HG03095 (cell line): ENCODE results near the gene LCN9.
"Not testable (repeated sequence)": the region's sequence is repeated elsewhere in the genome, so short reads cannot be mapped to it uniquely, and the experiment has no call there.

Experiments used
- ATAC-seq: cut with Tn5 transposase; IDR thresholded peaks from one replicate; pipeline ENCODE4 v1.9.1; 2021; ENCODE audit warnings: moderate library complexity; ENCODE audit not compliant: unreplicated experiment

Gene LCN9

DNA sequence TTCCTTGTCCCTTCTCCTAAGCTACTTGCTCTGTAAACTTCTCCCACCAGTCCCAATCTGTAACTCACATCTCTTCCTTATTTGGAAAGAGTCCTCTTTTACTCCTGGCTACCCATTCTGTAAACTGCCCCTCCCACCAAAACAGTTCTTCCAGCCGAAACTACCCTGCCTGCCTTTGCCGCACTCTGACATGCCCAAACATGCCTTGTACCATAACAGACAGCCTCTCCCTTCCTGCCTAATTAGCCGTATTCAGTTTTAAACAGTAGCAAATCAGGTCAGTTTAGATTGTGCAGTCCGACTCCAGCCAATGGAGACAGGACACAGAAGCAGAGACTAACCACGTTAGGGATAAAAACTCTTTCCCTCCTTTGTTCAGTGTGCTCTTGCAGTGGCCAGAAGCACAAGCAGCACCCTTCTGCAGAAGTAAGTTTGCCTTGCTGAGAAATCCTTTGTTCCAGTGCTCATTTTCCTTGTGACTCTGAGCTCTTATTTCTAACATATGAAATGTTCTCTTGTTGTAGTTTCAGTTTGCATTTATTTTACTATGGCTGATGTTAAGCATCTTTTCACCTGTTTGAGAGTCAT is 18.4 kb upstream of the LCN9 start:
- no peak for ATAC-seq

DNA sequence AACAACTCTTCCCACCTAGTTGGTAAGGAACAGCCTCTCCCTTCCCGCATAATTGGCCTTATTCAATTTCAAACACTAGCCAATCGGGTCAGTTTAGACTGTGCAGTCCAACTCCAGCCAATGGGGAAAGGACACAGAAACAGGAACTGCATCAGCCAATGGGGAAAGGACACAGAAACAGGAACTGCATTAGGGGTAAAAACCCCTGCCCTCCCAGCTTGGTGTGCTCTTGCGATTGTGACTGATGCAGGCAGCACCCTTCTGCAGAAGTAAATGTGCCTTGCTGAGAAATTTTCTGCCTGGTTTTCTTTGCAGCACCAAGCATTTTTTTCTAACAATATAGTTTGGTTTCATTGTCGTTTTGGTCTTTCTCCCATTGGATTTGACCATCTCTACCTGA is 15.2 kb upstream of the LCN9 start:
- no peak for ATAC-seq

DNA sequence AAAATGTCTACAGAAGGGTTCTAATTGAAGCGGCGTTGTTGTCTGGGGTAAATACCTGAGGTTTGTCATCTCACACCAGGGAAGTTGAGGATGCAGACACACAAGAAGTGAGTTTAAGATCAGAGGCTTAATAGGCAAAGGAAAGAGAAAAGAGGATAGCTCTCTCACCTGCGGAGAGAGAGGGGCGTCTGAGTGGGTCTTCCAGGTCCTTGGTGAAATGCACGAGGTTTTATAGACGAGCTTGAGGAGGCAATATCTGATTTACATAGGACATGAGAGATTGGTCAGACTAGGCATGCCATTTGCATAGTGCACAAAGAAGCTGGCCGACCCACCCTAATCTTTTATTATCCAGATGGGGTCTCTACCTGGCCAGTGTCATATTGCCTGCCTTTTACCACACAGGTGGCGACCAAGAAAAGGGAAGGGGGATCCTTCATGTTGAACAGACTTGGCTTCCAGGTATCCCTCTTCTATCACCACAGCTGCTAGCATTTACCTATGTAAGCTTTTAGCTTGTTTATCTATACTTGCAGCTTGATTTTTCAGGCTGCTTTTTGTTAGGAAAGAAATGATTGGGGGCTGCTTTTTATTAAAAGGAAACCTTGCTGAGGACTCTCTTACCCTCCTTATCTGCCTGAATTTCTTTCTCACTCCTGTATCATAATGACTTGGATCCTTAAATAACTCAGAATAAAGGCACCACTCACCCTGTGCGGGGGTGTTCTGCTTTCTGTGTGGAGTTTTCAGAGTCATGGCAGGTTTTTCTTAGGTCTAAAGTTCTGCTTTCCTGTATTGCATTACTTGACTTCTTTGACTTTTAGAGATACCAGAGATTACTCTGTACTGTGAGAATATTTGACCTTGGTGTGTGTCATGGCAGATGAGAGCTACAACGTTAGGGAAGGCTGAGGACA is 14.4 kb upstream of the LCN9 start:
- ATAC-seq, result no peak

DNA sequence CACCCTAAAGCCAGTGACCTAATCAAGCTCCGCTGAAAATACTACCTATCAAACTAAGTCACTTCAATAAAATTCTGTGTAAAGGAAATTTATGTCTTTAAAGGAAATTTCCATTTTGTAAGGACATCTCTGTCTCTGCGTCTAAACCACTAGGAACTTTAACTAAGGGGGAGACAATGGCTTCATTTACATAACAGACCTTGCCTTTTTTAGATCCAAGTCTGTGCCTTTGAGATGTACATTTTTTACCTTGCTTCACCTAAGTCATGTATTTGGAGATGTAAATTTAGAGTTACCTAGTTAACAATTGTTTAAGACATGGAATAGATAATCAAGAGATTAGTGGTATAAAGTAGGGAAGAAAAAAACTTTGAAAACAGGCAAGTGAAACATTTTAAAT is 13.6 kb upstream of the LCN9 start:
- ATAC-seq, result no peak

DNA sequence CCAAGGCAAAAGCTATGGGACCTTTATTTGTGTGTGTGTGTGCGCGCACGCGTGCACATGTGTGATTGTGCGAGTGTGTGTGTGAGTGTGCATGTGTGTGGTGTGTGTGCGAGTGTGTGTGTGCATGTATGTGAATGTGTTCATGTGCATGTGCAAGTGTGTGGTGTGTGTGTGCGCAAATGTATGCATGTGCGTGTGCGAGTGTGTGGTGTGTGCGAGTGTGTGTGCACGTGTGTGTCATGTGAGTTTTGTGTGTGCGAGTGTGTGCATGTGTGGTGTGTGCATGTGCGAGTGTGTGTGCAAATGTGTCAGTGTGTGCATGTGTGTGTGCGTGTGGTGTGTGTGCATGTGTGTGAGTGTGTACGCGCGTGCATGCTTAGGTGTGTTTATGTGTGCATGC is 12.7 kb upstream of the LCN9 start:
- no peak for ATAC-seq

DNA sequence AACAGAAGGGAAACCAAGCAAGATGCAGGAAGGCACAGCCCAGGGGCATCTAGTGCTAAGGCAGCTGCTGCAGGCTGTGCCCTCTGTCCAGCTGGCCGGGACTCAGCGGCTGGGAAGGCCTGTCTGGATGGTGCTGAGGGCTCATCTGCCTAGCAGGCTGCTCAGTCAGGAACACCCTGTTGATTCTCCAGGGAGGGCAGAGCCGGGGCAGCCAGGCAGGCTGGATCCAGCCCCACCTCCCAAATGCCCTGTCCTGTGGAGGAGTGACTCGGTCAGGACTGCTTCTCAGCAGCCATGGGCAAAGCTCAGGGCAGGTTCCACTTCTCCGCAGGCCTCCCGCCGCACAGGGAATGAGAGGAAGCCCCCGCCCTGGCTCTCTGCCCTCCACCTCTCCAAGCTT is 7.8 kb upstream of the LCN9 start:
- ATAC-seq, result no peak

DNA sequence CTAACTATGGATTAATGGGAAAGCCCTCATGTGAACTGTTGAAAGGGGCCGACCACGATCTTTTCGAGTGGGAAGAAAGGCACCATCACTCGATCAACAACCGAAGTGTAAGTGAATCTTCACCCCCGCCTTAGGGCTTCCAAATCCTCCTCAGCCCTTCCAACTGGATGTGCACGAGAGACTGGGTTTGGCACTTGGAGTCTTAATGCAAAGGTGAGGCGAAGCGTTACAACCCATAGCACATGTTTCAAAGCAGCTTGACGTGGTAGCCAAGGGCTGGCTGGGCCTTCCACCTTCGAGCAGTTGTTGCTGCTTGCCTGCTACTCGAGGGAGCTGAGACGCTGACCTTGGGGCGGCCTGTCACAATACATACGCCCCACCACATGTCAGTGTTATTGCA is 5.7 kb upstream of the LCN9 start:
- no peak for ATAC-seq

DNA sequence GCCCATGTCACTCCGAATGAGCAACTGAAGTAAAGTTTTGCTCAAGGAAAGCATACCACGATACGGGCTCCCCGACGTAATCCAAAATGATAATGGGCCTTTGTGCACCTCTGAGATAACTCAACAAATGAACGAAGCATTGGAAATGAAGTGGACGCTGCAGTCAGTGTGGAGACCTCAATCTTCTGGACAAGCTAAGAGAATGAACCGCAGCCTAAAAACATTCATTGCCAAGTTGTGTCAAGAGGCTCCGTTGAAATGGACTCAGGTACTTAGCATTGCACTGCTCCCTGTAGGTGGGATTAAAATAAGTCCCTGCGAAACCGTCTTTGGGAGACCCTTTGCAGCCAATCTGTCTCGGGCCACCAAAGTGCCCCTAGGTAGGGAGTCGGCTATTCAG is 3.9 kb upstream of the LCN9 start:
- no peak for ATAC-seq

DNA sequence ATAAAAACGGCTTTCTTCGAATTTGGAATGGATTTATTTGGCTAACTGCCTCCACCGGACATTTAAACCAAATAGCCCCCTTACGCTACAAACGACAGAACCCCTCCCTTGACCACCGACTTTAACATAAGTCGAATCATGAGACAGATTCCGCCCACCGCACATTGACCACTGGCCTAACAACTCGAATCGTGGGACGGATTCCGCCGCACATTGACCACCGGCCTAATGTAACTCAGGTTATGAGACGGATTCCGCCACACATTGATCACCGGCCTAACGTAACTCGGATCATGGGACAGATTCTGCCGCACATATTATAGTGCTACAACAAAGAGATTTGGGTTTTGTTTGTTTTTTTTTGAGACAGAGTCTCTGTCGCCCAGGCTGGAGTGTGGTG is 2.7 kb upstream of the LCN9 start:
- ATAC-seq, result no peak

DNA sequence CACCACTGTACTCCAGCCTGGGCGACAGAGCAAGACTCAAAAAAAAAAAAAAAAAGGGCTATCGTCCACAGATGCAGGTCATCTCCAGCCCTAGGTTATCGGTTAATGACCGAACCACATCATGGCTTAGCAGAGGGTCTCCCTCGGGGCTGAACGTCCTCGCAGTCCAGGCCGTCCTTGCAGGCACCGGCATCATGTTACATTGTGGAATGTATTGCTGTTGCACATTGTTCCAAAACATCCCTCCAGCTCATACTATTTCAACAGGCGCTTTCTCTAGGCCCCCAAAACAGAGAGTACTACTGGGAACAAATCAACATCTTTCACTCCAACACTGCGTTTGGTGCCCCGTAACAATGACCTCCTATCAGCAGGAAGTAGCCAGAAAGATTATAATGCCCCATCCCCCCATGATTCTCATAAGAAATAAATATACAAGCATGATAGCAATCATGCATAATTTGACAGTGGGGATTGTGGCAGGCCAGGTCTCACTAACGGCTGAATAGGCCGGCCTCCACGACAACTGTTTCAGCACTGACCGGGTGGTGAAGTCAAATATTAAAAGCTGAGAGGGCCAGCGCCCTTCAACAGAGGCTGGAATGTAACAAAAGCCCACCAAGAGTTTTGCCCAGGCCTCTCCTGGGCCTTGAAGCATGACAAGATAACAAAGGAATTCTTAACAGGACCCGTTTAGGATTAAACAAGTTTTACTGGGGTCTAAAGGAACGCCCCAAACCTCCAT is 1.1 kb upstream of the LCN9 start:
- ATAC-seq, result no peak

DNA sequence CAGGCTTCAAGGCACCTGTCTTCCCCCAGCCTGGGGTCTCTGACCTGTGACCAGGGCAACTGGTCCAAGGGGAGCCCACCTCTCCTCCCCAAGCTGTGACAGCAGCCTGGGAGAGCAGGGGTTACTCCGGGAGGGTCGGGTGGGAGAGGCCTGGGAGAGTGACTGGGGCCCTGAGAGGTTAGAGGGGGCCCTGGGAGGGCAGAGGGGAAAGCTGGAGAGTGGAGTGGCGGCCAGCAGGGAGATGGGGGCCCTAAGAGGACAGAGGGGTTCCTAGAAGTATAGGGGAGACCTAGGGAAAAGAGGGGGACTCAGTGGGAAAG is 302 bp downstream of the LCN9 start:
- no peak for ATAC-seq

DNA sequence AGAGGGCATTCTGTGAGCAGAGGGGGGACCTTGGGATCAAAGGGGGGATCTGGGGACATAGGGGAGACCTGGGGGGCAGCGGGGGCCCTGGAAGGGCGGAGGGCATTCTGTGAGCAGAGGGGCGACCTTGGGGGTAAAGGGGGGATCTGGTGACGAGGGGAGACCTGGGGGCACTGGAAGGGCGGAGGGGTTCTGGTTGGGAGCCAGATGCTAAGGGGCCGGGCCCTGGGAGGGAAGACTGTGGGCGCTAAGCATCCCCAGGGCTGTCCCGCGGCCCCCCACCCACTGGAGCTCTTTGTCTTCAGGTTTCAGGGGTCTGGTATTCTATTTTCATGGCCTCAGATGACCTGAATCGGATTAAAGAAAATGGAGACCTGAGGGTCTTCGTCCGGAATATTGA is 748 bp downstream of the LCN9 start:
- no peak for ATAC-seq

DNA sequence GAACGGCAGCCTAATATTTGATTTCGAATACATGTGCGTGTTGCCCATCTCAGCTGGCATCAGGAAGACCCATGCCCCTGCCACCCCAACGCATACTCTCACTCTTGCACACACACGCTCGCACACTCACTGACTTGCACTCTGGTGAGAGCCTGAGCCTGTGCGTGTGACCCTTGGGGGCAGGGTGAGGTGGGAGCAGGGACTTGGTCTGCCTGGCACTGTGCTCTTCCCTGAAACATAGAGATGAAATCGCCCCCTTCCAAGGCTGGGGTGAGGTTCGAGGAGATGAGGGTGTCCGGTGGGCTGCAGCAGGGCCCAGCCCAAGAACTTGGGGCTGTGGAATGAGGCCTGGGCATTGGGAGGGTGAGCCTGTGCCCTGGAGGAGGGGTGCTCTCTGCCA is 1.2 kb downstream of the LCN9 start:
- no peak for ATAC-seq

DNA sequence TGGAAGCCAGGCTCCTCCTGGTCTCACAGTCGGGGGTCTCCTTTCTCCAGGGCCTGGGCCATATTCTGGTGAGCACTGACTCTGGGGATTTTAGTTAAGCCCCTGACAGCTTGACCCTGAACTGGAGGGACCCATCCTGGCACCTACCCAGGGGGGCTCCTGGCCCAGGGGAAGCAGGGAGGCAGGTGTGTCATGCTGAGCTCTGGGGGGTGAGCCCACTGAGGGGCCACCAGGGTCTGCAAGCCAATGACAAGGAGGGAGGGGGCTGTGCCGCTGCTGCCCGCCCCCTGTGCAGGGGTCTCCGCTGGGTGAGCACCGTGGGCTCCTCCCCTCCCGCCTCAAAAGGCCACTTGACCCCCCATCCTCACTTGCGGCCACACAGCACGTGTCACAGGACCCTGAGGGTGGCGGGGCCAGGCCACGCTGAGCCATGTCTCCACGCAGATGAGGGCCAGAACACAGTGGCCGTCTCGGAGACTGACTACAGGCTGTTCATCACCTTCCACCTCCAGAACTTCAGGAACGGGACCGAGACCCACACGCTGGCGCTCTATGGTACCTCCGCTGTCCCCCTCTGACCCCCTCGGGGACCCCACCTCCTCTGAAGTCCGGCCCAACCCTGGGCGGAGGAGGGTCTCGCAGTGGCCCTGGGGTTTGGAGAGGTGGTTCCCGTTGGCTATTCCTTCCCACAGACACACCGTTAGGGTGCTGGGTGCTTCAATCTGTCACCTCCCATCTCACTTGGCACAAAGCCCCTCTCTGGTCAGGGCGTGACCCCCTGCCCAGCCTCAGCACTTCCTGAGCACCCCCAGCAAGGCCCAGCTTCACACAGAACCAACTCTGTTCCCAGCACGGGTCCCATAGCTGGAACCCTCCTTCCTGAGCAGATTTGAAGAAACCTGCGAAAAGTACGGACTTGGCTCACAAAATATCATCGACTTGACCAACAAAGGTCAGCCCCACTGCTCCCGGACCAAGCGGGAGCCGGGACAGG is 2.0 kb downstream of the LCN9 start:
- no peak for ATAC-seq

DNA sequence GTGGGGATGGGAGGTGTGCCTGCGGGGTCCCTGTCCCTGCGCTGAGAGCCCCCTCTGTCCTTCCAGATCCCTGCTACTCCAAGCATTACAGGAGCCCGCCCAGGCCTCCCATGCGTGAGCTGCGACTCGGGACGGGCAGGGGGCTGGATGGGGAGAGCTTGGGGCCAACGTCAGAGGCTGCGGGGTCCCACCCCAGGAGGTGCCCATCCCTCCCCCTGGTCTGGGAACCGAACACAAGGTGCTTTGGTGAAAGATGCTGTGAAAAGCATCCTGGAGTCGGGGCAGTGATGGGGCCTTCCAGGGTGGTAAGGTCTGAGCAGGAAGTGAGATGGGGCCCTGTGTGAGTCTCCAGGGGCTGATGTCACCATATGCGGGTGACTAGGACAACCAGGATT is 2.7 kb downstream of the LCN9 start:
- ATAC-seq, result no peak

DNA sequence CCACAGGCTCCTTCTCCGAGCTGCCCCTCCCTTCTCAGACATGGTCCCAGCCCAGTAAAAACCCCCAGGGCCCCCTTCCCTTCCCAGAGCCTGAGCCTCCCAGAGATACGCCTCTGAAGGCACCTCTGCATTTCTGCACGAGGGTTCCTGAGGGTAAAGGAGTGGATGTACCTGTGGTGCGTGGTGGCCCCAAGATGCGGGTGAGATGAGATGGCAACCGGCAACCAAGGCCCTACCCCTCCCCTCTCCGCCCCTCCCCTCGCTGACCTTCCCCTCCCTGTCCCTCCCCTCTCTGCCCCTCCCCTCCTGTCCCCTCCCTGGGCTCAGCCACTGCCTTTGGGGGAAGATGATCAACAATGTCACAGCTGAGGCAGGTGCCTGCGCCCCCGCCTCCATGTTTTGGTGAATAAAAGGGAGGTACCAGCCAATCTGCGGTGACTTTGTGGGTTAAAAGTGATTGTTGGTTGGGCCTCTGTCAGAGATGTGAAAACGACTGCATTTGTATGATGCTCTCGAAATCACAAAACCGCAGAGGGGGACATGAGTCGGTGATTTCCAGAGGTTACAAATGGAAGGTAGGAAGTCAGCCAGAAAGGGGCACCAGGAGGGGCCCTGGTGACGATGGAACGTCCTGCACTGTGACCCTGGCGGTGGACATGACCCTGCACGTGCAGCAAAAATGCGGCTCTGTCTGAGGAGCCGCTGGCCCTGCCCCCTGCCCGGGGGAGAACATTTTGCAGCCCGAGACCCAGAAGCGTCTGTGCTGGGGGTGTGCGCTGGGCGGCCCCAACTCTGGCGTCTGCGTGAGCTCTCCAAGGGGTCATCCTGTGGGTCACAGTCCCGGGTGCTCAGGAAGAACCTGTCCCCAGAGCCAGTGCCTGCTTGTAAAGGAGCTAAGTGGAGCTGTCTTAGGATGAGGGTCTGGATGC is 3.7 kb downstream of the LCN9 start:
- no peak for ATAC-seq

DNA sequence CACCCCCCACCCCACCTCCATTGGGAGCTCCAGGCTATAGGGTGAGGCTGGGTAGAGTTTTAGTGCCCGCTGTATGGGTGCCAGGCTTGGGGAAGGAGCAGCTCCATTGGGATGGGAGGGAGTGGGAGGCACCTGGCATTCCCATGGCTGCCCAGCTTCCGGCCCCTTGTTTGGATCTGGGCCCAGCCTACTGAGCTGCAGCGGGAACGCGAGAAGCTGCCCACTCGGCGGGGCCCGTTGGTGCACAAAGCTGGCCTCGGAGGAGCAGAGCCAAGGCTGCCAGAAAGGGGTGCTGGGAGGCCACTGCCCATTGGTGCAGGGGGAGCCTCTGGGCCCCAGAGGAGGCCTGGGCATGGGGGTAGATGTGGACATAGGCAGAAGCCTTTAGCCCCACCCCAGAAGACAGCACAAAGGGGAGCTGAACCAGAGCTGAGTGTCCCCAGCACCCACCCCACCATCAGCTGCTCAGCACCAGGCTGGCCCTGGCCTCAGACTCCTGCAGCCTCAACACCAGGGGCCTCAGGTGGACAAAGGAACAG is 4.4 kb downstream of the LCN9 start:
- no peak for ATAC-seq

DNA sequence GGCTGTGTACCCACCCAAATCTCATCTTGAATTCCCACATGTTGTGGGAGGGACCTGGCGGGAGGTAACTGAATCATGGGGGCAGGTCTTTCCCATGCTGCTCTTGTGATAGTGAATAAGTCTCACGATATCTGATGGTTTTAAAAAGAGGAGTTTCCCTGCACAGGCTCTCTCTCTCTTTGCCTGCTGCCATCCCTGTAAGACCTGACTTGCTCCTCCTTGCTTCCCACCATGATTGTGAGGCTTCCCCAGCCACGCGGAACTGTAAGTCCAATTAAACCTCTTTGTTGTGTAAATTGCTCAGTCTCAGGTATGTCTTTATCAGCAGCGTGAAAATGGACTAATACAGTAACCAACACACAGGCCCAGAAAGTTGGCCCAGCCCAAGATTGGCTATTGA is 5.9 kb downstream of the LCN9 start:
- ATAC-seq, result not testable (repeated sequence)

DNA sequence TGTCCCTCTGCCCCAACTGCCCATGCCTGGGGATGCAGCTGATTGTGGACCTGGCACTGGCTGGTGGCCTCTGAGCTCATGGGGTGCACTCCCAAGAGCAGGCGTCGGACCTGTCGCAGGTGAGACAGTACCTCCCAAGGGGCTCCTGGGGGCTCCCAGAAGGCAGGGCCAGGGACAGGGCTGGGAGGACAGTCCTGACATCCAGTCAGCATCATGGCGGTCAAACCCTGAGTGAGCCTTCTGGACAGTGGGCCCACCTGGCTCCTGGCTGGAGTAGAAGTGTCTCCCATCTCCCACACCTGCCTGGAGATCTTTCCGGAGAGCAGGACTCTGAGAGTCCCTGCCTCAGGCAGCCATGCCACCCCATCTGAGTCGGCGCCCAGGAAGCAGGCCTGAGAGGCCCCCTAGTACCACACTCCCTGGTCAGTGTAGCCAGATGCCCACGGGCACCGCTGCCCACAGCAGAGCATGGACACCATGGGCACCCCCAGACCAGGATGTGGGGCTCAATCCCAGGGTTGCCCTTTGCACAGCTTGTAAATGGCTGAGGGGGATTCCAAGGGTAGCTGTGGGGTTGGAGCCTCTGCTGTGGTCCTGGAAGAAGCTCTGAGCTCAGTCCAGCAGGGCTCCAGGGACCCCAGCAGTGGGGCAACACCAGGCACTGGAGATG is 6.6 kb downstream of the LCN9 start:
- ATAC-seq, result no peak
